Type B pancreatic cell (in vitro differentiated cells): Measurements from ENCODE around the gene DPP8. TPM values are rescaled to one million over a fixed set of nuclear protein-coding genes. Genes with fewer than 3 reads are reported as not detected.
A peak's percentile ranks its signal among the peaks of the same experiment; 100 is the strongest.
"Not testable (repeated sequence)": the region's sequence is repeated elsewhere in the genome, so short reads cannot be mapped to it uniquely, and the experiment has no call there.

Experiments
- DNase-seq: peaks from one replicate; pipeline ENCODE4 v3.0.0; 2021; ENCODE audit warnings: mixed read lengths; ENCODE audit not compliant: unreplicated experiment; ENCODE audit errors: extremely low spot score
- H3K27ac Mint-ChIP-seq: 2 replicates; pipeline ENCODE4 v1.8.0; 2021; ENCODE audit warnings: mild to moderate bottlenecking, mixed read lengths
- H3K27me3 Mint-ChIP-seq: 2 replicates; pipeline ENCODE4 v1.8.0; 2021; ENCODE audit warnings: mixed read lengths
- H3K36me3 Mint-ChIP-seq: 2 replicates; pipeline ENCODE4 v1.8.0; 2021; ENCODE audit warnings: mixed read lengths
- H3K4me1 Mint-ChIP-seq: one replicate; pipeline ENCODE4 v1.8.0; 2021; ENCODE audit warnings: mixed read lengths; ENCODE audit not compliant: unreplicated experiment
- H3K4me3 Mint-ChIP-seq: 2 replicates; pipeline ENCODE4 v1.8.0; 2021; ENCODE audit warnings: mild to moderate bottlenecking, mixed read lengths
- H3K9me3 Mint-ChIP-seq: 2 replicates; pipeline ENCODE4 v1.8.0; 2021; ENCODE audit warnings: mixed read lengths
- total RNA-seq: library from RNA; stranded (reverse); gene quantifications from 2 replicates; pipeline ENCODE4 v1.2.1, GENCODE V29; 2021; ENCODE audit warnings: low replicate concordance
- TF ChIP-seq, protein P1 (sequence below): fragments of 200-600 bp; sonication (generic); conservative IDR thresholded peaks from 2 replicates; pipeline ENCODE4 v1.5.0; 2021; ENCODE audit warnings: antibody characterized with exemption, mild to moderate bottlenecking

The DPP8 gene
- total RNA-seq, 1 donor from 2014 or later = 25.0 TPM

DNA sequence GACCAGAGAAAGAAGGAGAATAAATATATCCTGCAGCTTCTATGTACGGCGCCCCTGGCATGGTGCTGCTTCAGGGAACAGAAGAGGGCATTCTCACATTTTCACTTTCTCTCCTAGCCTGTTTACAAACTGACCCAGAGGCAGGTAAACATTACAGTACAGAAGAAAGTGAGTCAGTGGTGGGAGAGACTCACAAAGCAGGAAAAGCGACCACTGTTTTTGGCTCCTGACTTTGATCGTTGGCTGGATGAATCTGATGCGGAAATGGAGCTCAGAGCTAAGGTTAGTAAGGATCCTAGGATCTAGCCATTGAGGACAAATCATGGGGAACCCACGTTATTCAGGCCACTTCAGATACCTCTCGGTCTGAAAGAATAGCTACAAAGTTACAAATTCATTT is 39.1 kb upstream of the DPP8 start:
- H3K9me3 Mint-ChIP-seq = no peaks in the 10 kb centered on the region
- no peak overlapping the region for H3K27ac Mint-ChIP-seq
- no peaks in the 10 kb centered on the region for H3K27me3 Mint-ChIP-seq
- TF ChIP-seq, protein P1, sequence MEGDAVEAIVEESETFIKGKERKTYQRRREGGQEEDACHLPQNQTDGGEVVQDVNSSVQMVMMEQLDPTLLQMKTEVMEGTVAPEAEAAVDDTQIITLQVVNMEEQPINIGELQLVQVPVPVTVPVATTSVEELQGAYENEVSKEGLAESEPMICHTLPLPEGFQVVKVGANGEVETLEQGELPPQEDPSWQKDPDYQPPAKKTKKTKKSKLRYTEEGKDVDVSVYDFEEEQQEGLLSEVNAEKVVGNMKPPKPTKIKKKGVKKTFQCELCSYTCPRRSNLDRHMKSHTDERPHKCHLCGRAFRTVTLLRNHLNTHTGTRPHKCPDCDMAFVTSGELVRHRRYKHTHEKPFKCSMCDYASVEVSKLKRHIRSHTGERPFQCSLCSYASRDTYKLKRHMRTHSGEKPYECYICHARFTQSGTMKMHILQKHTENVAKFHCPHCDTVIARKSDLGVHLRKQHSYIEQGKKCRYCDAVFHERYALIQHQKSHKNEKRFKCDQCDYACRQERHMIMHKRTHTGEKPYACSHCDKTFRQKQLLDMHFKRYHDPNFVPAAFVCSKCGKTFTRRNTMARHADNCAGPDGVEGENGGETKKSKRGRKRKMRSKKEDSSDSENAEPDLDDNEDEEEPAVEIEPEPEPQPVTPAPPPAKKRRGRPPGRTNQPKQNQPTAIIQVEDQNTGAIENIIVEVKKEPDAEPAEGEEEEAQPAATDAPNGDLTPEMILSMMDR = no peak
- H3K36me3 Mint-ChIP-seq = peaks cover 50% of the 10 kb centered on the region
- no peak for DNase-seq
- H3K4me3 Mint-ChIP-seq = no peak overlapping the region
- no peaks in the 10 kb centered on the region for H3K4me1 Mint-ChIP-seq

DNA sequence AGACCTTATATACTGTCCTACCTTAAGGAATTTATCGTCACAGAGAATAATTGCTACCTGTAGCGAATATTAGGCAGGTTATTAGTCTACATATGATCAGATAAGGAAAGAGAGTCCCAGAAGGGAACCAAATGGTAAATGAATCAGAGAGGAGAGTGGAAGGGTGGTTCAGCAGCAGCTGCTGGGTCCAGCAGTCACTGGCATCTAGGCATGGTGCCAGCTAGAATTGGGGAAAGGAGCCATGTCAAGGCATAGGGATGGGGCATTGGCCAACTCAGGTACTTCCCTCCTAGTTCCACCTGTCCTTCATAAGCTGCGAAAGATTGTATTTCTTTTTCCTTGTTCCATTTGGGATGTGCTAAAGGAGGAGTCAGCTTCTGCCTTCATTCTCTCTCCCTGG is 36.2 kb upstream of the DPP8 start:
- Mint-ChIP-seq H3K27me3 (no peaks in the 10 kb centered on the region), H3K36me3 (peaks cover 33% of the 10 kb centered on the region), H3K27ac (no peak overlapping the region), H3K4me3 (no peak overlapping the region), H3K9me3 (no peaks in the 10 kb centered on the region), H3K4me1 (peaks cover 15% of the 10 kb centered on the region)
- TF ChIP-seq, protein P1 = no peak
- no peak for DNase-seq

DNA sequence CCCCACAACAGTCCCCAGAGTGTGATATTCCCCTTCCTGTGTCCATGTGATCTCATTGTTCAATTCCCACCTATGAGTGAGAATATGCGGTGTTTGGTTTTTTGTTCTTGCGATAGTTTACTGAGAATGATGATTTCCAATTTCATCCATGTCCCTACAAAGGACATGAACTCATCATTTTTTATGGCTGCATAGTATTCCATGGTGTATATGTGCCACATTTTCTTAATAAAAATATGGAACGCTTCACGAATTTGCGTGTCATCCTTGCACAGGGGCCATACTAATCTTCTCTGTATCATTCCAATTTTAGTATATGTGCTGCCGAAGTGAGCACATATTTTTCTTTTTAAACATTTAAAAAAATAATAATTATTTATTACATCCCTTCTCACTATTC is 35.4 kb upstream of the DPP8 start:
- not testable (repeated sequence) for H3K27ac Mint-ChIP-seq, H3K4me3 Mint-ChIP-seq, H3K27me3 Mint-ChIP-seq, DNase-seq, H3K9me3 Mint-ChIP-seq
- H3K36me3 Mint-ChIP-seq = peaks cover 27% of the 10 kb centered on the region
- peaks cover 16% of the 10 kb centered on the region for H3K4me1 Mint-ChIP-seq

DNA sequence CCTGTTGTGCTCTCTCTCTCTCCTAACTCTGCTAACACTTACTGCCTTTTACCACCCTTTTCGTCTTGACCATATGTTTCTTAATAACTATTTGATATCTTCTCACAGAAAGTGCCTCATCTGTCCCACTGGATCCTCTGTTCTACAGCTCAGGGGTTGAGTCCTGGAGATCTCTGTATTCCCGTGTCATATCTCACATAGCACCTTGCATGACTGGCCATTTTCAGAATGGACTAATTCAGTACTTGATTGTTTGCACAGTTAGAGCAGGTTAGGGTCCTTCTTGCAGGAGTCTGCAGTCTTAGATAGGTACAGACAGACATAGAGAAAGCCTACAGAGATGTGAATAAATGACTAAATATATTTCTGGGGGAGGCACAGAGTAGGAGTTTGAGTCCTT is 33.7 kb upstream of the DPP8 start:
- Mint-ChIP-seq H3K27ac (peak overlapping the region; percentile 17), H3K36me3 (peaks cover 20% of the 10 kb centered on the region), H3K4me1 (peaks cover 20% of the 10 kb centered on the region), H3K9me3 (no peaks in the 10 kb centered on the region), H3K27me3 (no peaks in the 10 kb centered on the region), H3K4me3 (no peak overlapping the region)
- DNase-seq = no peak
- TF ChIP-seq, protein P1 = no peak

DNA sequence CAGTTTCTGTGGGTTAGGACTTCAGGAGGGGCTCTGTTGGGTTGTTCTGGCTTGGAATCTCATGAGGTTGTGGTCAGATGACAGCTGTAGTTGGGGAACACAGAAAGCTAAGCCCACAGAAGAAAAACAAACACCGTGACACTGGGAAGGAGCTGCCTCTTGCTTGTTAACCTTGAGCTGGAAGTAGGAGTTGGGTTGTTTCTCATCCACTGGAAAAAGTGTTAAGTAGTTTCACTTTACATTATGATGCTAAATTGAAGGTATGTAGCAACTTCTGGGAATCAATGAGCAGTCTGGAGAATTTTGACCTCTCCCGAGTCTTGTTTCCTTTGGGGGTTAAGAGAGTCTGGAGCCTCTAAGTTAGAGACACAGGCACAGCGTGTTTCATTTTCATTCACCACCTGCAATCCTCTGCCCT is 33.2 kb upstream of the DPP8 start:
- Mint-ChIP-seq H3K9me3 (no peaks in the 10 kb centered on the region), H3K4me1 (peaks cover 20% of the 10 kb centered on the region), H3K4me3 (no peak overlapping the region), H3K27ac (peak overlapping the region; percentile 17), H3K27me3 (no peaks in the 10 kb centered on the region), H3K36me3 (peaks cover 19% of the 10 kb centered on the region)
- DNase-seq = no peak
- TF ChIP-seq, protein P1 = no peak

DNA sequence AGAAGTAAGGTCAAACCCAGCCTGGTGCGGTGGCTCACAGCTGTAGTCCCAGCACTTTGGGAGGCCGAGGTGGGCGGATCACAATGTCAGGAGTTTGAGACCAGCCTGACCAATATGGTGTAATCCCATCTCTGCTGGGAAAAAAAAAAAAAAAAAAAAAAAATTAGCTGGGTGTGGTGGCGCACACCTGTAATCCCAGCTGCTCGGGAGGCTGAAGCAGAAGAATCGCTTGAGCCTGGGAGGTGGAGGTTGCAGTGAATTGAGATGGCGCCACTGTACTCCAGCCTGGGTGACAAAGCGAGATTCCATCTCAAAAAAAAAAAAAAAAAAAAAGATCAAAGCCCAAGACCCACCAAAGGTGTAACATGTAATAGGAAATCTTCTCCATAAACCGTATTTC is 31.8 kb upstream of the DPP8 start:
- not testable (repeated sequence) for H3K4me3 Mint-ChIP-seq, H3K27ac Mint-ChIP-seq, H3K9me3 Mint-ChIP-seq, H3K27me3 Mint-ChIP-seq, DNase-seq
- Mint-ChIP-seq H3K4me1 (peaks cover 20% of the 10 kb centered on the region), H3K36me3 (peaks cover 16% of the 10 kb centered on the region)

DNA sequence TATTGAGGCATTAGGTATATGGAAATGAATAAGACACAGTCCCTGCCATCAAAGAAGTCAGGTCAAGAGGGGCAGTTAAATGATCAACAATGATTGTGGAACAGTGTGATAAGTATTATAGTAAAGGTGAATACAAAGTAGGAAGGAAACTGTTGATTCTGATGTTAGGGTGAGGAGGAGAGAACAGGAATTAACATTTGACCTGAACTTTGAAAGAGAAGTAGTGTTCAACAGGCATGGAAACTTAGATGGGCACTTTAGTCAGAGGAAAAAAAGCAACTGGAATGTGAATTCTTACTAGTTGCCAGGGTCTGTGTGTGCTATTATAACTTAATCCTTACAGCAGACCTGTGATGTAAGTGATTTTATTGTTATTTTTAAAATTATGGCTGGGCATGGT is 30.4 kb upstream of the DPP8 start:
- no peaks in the 10 kb centered on the region for H3K9me3 Mint-ChIP-seq
- no peak for DNase-seq
- peaks cover 4% of the 10 kb centered on the region for H3K36me3 Mint-ChIP-seq
- no peak overlapping the region for H3K27ac Mint-ChIP-seq
- H3K27me3 Mint-ChIP-seq = no peaks in the 10 kb centered on the region
- H3K4me1 Mint-ChIP-seq = peaks cover 20% of the 10 kb centered on the region
- TF ChIP-seq, protein P1 = no peak
- H3K4me3 Mint-ChIP-seq = no peak overlapping the region
